GM12875 (cell line): Measurements from ENCODE around the gene KRTAP4-9.
"Not testable (repeated sequence)": the region's sequence is repeated elsewhere in the genome, so short reads cannot be mapped to it uniquely, and the experiment has no call there.

Source experiments
- H3K4me3 ChIP-seq: one replicate; pipeline ENCODE4 v1.5.1; 2011; ENCODE audit warnings: low read depth, low read length, control low read depth
- CTCF ChIP-seq: IDR thresholded peaks from 2 replicates; pipeline ENCODE4 v1.5.1; 2011; ENCODE audit warnings: low read depth, mild to moderate bottlenecking, control low read depth, inconsistent platforms, low read length, moderate library complexity, borderline replicate concordance; ENCODE audit not compliant: insufficient read depth

The KRTAP4-9 gene

GRCh38 chr17:41105347-41105746, at the start of gene KRTAP4-9:
Gene KRTAP4-9 (plus strand): TSS chr17:41105389. CDS start chr17:41105389, 0 bp downstream.
- H3K4me3 ChIP-seq, result not testable (repeated sequence)

DNA sequence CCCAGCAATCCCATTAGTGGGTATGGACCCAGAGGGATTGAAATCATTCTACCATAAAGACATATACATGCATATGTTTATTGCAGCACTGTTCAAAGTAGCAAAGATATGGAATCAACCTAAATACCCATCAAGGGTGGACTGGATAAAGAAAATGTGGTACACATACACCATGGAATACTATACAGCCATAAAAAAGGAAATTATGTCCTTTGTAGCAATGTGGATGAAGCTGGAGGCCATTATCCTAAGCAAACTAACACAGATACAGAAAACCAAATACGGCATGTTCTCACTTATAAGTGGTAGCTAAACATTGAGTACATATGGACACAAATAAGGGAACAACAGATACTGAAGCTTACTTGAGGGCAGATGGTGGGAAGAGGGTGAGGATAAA, 47.6 kb upstream of the KRTAP4-9 start:
- no peak overlapping the region for H3K4me3 ChIP-seq
- no peak for TF ChIP-seq CTCF

- no peak overlapping the region for H3K4me3 ChIP-seq
- TF ChIP-seq CTCF, result no peak
These were observed 46.4 kb upstream of the KRTAP4-9 start for GRCh38 chr17:41058741-41059140.

DNA sequence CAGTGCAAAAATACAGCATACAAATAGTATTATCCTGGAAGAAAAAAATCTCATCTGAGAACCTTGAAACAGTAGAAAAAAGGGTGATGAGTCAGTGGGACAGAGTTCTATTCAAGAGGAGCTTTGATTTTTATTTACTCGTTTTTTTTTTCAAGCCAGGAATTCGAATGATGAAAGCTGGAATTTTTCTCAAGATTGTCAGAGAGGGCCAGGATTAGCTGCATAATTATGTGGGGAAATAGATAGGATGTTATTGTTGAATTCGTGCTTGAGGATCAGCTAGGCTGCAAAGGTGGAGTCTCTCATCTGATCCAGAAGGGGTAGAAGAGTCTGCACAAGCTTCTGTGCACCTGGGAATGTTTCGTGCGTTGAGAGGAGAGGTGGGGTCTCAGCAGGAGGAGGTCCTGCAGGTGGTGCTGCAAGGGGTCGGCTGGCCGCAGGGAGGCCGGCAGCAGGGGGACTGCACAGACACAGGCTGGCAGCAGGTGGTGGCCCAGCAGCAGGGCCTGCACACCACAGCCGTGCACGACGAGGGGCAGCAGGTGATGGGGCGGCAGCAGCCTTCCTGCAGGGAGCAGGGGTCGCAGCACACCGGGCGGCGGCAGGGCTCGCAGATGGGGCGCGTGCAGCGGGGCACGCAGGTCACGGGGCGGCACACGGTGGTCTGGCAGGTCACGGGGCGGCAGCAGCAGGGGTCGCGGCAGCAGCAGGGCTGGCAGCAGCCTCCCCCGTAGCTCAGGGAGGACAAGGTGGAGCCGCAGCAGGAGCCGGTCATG, 45.7 kb upstream of the KRTAP4-9 start:
- H3K4me3 ChIP-seq, result not testable (repeated sequence)

GRCh38 chr17:41060052-41060604, 45.1 kb upstream of the KRTAP4-9 start, which contains the start of gene KRTAP2-3:
Gene KRTAP2-3 (minus strand): TSS chr17:41060114. CDS start chr17:41060050, 64 bp downstream.
- no peak within 1 kb of the TSS for H3K4me3 ChIP-seq
- TF ChIP-seq CTCF, result no peak

DNA sequence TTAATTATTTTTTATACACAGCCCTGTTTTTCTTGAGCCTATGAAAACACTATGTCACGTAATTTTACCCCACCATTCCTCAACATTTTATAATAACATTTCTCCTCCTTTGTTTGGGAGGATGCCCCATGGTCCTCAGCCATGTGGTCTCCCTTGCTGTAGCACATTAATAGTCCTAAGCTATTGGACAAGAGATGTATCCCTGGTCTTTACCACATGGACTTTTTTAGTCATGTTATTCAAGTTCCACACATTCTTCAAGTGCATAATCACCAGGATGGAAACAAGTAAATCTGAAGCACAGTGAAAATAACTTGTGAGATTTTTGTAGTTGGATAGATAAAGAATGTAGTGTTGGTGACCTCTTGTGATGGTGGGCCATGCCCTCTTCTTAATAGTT, 43.2 kb upstream of the KRTAP4-9 start:
- no peak for TF ChIP-seq CTCF

DNA sequence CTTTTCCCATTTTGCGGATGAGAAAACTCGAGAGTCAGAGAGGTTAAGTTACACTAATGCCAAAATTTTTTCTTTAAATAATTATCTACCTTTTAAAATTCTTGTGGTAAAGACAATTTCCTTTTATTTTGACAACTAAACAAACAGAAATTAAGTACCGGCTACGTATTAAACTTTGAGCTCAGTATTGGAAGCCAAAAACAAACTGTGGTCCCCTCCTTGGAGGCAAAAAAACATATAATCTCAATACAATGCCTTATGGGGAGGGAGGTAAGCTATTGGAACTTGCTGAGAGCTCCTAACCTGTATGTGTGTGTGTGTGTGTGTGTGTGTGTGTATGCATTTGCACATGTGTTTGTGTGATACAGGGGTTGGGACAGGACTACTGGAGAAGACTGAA, 41.7 kb upstream of the KRTAP4-9 start:
- H3K4me3 ChIP-seq, result no peak overlapping the region
- no peak for TF ChIP-seq CTCF

More for the DNA sequence above, 43.2 kb upstream of the KRTAP4-9 start:
- H3K4me3 ChIP-seq, result no peak overlapping the region

DNA sequence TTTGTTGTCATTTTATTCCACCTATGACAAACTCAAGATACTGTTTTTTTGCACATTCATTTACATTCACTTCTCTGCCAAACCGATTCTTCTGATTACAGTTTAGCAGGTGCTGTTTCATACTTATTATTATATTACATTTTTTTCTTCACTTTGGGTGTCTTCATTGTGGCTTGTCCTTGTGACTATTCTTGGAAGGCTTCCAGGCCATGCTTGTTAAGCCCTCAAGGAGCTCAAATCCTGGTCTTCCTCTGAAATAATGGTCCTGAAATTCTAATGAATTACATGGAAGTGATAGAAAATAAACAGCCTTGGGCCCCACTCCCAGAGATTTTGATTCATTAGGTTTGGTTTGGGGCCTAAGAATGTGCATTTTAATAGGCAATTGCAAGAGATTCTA, 40.9 kb upstream of the KRTAP4-9 start:
- no peak for TF ChIP-seq CTCF
- no peak overlapping the region for H3K4me3 ChIP-seq

GRCh38 chr17:41065016-41065689, 40.0 kb upstream of the KRTAP4-9 start:
- not testable (repeated sequence) for H3K4me3 ChIP-seq
